HG03565 (cell line): ENCODE measurements around the gene DTNBP1.

Experiments used
- ATAC-seq: cut with Tn5 transposase; IDR thresholded peaks from one replicate; pipeline ENCODE4 v1.9.1; 2021; ENCODE audit warnings: mild to moderate bottlenecking, moderate library complexity; ENCODE audit not compliant: unreplicated experiment

The DTNBP1 gene

GRCh38 chr6:15536198-15536955 is 126.5 kb downstream of the DTNBP1 start:
- ATAC-seq, result no peak

GRCh38 chr6:15535495-15536197 is 127.2 kb downstream of the DTNBP1 start:
- no peak for ATAC-seq

- no peak for ATAC-seq
Observed at GRCh38 chr6:15534974-15535373, 127.9 kb downstream of the DTNBP1 start.

GRCh38 chr6:15533379-15534026 is 129.3 kb downstream of the DTNBP1 start:
- ATAC-seq, result no peak

- no peak for ATAC-seq
Observed at GRCh38 chr6:15531973-15532372, 130.9 kb downstream of the DTNBP1 start.

DNA sequence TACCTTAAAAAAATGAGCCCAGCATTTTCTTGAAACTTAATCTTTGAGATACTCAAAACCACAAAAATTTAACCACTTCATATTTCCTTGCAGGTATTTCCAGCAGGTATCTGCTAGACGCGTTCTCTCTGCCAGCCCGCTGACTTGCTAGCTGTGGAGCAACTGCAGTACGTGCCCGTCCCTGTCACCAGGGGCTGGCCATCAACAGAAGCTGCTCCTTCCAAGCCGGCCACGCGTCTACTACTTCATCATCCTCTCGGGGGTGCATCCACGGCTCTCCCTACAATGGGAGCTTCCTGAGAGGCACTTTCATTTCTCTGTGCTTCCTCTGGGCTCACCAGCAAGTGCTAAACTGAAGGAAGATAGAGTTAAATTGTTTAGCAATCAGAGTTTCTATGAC is 132.4 kb downstream of the DTNBP1 start:
- ATAC-seq, result no peak

DNA sequence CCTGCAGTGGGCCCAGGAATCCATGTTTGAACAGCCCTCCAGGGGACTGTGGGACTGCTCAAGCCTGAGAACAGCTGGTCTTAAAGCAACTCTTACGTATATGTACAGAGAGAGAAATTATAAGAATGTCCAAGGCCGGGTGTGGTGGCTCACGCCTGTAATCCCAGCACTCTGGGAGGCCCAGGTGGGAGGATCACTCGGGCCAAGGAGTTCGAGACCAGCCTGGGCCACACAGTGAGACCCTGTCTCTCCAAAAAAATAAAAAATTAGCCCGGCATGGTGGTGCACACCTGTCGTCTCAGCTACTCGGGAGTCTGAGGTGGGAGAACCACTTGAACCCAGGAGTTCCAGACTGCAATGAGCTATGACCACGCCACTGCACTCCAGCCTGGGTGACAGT is 134.0 kb downstream of the DTNBP1 start:
- ATAC-seq, result no peak

DNA sequence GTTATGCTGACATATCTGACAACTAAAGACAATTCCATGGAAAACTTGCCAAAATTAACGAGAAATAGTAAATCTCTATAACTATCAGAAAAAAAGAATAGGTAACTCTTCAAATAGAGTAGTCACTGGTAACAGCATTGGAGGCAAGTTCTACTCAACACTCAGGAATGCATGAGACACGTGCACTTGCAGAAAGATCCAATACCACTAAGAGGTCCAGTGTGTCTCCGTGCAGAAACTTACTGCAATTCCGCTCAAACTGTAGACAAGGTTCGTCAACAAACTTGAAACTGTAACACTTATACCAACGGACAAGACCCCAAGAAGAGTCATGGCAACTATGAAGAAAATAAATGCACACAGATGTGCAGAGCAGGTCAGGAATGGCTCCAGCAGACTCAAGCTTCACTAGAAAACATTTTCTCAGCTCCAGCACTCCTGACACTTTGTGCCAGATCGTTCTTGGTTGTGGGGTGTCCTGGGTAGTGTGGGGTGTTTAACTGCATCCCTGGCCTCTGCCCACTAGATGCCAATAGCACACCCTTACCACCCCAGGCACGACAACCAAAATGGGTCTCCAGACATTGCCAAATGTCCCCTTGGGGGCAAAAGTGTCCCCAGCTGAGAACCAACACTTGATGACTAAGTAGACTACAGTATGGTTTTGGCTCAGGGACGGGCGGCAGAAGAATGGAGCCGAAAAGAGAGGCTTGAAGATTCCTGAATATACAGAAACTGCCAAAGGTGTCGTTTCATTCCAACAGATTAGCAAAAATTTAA is 134.8 kb downstream of the DTNBP1 start:
- ATAC-seq, result no peak

- no peak for ATAC-seq
Observed at GRCh38 chr6:15526212-15526701, 136.6 kb downstream of the DTNBP1 start.

GRCh38 chr6:15524861-15525401 is 137.9 kb downstream of the DTNBP1 start:
- no peak for ATAC-seq

- ATAC-seq, result no peak
Observed at GRCh38 chr6:15523679-15524630, 138.9 kb downstream of the DTNBP1 start.

DNA sequence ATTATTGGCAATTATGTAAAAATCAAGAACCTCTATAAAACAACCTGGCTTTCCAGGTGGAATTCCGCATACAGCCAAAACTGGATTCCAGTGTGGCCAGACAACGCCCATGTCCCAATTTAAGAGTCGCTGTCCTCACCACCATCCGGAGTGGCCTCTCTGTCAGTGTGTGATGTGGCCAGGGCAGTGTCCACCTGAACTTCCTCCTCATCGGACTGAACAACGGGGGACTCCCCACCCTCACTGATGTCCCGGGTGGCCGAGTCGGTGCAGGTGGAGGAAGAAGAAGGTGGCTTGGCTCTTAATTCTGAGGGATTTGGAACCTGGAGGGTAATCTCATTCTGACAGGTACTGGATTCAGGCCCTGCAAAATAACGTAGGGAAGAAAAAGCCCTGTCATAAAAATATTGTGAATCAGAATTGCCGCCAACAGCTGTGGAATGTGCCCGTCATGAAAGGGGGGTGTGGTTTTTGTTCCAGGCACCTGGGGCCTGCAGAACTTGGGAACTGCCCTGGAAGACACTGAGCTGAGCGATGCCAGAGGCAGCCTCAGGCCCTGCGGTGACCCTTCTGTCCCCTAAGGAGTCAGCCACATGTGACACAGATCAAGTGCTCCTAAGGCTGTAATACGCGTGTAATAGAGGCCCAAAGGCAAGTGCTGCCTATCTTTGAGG is 139.8 kb downstream of the DTNBP1 start:
- no peak for ATAC-seq

DNA sequence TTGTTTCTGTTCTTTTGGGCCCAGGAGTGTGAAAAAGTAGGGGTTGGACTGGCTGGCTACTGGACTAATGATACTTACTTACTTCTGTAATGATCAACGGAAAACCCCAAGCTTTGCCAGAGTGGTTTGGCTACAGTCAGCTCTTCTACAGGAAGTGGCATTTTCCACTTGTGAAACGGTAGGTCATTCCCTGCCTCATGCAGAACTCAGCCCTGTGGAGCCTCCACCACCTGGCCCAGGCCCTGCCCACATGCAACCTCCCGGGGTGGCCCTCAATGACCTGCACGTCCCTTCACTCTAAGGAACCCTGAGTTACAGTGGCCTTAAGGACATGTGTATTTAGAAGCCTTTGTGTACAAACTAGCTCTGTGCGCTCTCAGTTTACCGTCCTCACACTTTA is 140.4 kb downstream of the DTNBP1 start:
- ATAC-seq, result no peak

- no peak for ATAC-seq
Observed at GRCh38 chr6:15522026-15522425, 140.8 kb downstream of the DTNBP1 start.

DNA sequence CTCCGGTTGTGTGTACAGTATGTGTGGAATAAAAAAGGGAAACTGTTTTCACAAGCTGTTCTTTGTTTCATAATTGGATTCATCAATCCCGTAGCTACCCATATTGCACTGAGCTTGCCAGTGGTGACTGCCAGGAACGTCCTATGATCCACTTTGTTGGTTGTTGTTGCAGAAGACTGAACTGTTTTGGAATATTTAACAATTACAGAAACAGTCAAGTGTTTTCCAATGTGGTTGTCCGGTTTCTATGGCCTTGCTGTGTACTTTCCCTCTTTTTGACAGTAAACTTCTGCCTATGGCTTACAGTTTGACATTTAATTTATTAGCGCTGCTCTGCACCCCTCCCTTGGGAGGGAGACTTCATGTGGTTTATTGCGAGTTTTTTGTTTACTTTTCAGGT is 141.2 kb downstream of the DTNBP1 start:
- no peak for ATAC-seq

DNA sequence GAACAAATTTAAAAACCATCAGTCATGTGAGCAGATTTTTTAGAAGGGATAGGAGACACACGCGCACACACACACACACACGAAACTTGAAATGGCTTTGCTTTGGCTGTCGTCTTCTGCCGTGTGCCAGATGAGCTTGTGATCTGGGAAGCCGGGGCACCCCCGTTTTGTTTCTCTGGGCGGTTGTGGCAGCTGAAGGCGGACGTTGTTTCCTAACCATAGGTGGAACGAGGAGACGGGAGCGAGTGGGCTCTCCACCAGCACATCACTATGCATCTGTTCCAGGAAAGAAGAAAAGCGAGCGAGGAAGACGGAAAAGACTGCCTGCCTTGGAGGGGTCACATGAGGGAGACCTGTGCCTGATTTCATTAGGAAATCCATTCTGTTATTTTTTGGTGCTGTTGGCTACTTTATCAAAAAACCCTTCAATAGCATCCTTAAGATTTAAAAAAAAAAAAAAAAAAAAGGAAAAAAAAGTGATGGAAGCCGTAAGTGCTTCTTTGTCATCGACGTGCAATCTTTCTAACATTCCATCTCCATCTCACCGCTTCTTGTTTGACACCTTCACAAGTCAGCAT is 142.1 kb downstream of the DTNBP1 start:
- no peak for ATAC-seq

DNA sequence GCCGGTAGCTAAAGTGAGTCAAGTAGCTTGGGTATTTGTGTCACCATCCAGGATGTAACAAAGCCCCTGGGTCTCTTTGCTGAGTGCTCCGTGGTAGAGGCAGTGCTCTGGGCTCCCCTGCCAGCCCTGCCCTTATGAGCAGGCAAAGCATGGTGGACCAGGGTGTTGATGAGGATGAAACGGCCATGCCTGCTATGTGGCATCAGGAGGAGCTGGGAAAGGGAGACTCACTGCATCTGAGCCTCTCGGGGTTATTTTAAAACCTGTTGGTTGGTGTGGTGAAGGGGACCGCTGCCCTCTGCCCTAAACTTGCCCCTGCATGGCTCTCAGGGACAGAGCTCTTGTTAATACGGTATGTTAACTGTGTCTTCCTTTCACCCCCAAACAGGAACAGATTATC is 143.1 kb downstream of the DTNBP1 start:
- ATAC-seq, result no peak

DNA sequence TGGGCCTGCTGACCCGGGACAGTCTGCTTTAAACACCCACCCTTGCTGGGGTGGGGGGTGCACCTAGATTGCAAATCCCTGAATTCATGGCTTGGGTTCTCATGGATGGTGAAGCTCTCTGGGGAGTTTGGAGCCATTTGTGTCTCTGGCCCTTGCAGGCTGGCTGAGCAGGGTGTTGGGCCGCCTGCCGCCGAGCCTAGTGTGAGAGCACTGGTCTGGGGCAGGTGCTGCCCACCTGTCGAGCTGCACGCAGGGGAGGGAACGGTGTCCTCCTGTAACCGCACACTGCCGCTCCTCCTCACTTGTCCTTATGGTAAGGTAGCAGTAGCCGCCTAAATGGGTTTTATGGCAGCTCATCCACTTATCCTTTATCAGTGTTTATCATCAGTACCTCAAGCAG is 143.9 kb downstream of the DTNBP1 start:
- no peak for ATAC-seq

- ATAC-seq, result no peak
Observed at GRCh38 chr6:15518057-15518456, 144.8 kb downstream of the DTNBP1 start.
